GM21390 (cell line): ENCODE results near the gene NSD2.

ENCODE experiments used
- ATAC-seq: cut with Tn5 transposase; IDR thresholded peaks from one replicate; pipeline ENCODE4 v1.9.1; 2021; ENCODE audit not compliant: unreplicated experiment

The NSD2 gene

DNA sequence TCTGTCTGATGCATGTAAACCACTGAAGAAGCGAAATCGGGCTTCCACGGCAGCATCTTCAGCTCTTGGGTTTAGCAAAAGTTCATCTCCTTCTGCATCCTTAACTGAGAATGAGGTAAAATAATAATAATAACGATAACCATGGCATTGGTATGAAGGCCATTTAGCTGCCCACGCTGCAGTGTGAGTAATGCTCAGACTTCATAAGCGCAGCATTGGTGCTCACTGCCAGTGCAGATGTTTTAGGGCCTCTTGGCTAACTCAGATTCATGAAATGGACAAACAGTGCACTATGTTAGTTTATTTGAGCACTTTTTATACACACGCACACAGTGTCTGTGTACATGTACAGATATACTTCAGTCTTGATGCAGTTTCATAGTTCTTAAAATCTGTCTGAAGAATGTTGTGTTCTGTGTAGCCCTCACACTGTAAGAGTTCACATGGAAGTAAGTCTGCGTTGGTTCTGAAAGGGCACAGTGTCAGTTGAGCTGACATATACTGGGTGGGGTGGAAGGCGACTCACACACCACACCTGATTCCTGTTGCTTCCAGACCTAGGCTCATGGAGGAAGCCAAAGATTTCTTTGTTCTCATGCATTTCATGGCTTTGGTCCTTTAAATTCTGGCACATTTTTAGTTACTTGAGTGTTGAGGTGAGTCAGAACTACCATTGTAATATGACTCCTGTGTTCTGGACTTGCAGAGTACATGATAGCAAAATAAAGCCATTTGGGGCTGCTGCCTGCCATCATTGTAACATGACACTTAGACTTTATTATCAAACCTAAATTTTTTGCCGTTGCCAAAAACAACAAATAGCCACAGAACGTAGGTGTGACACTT lies 68.7 kb downstream of the NSD2 start:
- no peak for ATAC-seq

DNA sequence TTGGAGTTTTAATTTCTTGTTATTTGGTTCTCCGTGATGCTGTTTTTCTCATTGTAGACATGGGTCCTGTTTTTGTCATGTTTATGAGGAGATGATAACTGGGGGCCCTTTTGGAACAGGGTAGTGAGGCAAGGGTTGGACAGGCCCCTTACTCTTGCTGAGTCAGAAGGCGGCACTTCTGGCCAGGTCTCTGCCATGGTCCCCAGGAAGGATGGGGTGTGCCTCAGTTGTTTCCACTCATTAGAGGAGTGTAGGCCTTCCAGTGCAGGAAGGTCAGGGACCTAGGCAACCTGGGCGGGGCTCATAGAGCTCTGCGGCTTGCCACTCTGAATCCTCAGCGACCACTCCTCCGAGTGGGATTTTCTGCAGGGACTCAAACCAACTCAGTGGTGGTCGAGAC lies 69.4 kb downstream of the NSD2 start:
- no peak for ATAC-seq

DNA sequence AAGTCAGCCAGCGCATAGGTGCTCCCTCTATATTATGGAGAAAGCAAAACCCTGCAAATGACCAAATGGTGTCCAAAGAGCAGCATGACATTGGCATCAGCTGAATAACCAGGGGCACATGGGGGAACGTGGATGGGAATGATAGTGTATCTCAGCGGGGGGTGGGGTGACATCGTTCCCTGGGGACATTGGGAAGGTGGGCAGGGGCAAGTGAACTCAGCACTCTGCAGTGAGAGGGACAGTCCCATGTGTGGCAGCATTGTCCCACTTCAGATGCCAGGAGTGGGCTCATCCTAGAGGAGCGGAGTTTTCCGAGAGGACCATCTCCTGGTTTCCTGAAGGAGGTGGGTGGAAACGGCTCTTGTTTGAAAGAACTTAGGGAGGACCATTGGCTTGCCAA lies 72.7 kb downstream of the NSD2 start:
- ATAC-seq, result no peak

DNA sequence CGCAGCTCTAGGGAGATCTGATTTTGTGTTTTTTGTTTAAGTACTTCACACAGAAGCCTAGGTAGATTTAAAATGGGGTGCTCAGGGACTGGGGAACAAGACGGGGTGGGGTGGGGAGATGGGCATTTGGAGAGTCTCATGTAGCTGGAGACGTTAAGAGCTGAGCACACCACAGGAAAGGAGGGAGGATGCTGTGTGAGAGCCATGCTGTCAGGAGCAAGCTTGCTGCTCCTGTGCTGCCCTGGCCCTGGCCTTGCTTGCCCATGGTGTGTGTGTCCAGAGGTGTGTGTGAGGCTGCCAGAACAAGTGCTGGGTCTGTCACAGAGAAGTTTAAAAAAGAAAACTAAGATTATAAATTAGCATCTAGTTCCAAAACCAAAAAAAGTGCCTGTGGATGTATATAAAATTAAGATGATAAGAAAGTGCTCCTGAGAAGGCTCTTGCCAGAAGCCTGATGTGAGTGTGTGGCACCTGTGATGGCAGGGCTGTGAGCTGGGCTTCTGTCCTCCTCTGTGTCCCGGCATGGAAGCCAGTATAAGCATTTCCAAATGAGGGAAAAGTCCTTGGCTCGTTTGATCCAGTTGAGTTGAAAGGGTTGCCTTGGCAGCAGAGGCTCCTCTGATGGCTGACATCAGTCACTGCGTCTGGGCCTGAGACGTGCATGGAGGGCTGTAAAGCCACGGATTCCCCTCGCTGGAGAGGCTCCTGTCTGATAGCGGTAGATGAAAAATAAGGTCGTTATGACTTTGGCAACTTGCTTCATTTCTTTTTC lies 74.1 kb downstream of the NSD2 start:
- ATAC-seq, result no peak

DNA sequence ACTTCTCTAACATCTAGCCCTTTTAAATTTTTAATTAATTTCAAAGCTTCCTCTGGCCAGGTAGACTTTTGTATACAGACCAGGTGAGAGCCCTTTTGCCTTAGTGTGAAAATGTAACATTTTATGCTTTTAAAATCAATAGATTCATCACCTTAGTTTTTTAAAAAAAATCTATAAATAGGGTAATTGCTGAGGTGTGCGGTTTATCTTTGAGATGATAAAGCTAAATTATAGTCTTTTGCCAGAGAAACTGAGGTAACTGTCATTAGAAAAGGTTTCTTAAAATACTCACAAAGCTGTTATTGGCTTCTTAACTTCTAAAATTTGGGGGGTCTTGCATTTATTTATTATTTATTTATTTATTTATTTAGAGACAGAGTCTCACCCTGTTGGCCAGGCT lies 74.7 kb downstream of the NSD2 start:
- ATAC-seq, result no peak

DNA sequence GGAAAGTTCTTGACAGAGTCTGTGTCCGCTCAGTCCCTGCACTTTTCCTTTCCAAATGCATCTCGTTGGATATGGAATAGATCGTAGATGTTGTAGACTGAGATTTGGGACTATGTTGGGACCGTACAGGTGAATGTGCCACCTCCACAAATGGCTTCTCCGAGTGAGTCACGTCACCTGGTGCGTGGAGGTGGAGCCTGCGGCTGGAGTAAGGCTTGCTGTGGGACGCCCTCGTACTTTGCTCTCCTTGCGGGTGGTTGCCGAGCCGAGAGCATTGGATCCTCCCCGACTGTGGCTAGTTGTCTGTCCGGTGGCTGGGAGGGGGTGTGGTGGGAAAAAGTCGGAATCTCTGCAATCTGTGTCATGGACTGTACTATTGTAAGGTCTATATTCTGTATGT lies 77.0 kb downstream of the NSD2 start:
- ATAC-seq, result no peak

DNA sequence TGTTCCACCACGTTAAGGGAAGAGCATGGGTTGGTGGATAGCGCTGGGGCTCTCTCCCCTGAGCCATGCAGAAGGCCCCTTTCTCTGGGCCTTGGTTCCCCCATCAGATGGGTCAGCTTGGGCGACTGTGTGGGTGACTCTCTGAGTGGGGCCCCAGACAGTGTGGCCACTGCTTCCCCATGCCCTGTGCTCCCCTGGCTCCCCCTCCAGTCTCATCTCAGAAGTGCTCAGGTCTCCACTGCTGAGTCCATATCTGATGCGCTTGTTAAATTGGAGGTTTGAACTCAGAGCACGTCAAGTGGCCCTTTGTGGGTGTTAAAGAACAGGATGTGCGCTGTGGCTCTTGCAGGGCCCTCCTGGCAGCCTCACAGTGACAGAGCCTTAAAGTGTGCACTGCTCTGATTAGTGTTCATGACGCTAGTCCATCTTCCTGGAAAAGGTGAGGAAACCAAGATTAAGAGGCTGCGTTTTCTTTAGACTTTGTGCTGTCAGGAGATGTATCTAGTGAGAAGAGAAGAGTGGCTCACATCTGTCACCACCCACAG lies 77.8 kb downstream of the NSD2 start:
- no peak for ATAC-seq

DNA sequence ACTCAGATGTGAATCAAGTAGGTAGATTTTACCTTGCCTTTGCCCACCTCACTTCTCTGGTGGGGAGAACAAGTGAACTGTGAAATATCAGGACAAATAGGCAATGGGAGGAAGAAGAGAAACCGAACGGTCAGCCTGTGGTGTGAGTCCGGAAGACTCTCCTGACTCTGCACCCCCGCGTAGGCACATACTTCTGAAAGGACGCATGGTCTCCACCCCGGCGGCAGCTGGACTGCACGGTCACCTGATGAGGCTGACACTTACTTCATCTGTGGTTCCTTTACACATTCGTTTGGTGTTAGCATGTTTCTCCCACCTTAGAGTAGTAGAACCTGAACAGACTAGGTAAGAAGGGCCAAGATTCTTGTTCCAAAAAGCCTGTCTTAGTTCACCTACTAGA lies 79.2 kb downstream of the NSD2 start:
- ATAC-seq, result no peak

DNA sequence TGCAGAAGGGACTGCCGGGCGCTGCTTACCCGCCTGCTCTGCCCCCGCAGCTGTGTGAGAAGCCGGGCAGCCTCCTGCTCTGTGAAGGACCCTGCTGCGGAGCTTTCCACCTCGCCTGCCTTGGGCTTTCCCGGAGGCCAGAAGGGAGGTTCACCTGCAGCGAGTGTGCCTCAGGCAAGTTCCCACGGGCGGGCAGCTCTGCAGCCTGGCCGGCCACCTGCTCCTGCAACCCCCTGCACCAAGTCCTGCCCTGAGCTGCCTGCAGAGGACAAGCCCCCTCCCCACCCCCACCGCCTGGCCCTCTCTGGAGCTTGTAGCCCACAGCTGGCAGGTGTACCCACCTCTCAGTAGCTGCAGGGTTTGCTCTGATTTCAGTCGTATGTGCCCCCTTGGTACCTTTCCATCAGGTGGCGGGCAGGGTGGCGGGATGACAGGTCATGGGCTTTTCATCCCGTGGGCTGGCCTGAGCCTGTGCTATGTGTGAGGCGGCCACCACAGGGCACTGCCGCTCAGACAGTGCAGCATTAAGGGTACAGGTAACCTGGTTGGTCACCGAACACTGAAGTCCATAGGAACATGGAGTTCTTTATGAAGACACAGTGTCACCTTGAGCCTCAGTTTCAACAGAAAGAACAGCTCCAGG lies 81.0 kb downstream of the NSD2 start:
- ATAC-seq, result no peak

DNA sequence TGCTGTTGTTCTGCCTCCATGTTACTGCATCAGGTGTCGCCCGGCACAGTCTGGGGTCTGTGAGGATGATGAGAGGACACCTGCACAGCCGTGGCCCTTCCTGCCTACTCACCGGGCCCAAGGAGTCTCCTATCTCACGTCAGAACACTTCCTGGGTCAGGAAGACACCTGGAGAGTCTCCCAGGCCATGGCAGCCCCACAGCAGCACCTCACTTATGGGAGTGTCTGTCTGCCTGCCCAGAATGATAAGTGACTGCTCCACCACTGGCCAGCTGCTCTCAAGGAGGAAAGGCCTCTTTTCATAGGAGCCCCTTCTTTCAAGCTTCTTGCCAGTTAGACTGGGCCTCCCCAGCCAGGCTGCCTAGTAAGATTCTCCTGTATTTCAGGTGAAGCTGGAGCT lies 81.5 kb downstream of the NSD2 start:
- ATAC-seq, result no peak

DNA sequence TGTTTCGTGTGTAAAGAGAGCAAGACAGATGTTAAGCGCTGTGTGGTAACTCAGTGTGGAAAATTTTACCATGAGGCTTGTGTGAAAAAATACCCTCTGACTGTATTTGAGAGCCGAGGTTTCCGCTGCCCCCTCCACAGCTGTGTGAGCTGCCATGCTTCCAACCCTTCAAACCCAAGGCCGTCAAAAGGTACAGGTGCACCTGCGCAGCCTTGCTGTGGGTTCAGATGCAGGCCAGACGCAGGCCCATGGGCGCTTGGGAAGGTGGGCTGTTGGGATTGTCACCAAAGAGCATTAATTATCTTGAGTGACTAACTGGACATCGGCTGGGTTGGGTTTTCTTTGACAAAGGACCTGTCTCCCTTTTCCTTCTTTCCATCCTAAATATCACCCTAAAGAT lies 82.1 kb downstream of the NSD2 start:
- no peak for ATAC-seq

DNA sequence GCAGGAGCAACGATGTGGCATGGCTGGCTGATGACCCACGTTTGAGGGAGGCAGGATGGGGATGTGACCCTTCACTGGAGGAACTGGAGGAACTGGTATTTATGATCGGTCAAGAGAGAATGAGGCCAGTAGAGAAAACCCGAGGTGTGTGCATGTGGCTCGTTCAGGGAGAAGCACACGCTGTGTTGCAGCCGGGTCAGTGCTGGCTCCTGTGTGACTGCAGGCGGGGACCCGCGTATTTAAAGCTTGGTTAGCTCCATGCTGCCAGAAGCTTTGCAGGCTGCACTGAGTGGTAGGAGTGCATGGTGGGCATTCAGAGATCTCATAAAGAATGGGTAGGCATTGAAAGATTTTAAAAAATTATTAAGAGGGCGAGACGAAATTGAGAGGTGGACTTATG lies 85.4 kb downstream of the NSD2 start:
- no peak for ATAC-seq

DNA sequence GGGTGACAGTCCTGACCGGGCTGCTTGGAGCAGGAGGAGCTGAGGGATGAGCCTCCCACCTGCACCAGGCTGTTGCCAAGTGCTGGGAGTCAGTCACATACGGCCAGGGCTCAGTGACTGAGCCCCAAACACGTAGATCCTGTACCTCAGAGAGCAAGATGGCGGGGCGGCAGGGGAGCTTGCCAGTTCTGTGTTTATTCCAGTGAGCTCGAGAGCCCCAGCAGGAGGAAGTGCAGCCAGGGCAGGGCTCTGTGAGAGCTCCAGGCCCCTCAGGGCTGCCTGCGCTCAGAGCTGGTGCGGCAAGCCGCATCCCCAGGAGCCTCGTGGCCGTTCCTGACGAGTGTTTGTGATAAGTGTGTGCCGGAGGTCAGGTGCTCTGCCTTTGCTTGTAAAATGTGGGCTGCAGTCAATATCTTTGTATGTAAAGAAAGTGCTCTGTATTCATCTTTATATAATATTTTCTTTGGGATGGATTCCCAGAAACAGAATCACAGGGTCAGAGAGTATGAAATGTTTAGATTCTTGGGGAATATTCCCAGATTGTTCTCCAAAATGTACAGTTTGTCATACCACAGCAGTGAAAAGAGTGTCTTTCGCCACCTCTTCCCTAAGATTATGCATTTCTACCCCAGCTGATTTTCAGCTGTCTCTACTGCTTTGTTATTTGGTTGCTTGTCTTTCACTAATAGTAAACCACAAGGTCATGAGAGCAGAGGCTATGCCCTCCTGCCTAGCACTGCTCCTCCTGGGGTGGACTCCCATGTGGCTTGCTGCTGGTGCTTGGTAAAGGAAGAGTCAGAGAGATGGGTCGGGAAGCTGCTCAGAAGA lies 87.3 kb downstream of the NSD2 start:
- ATAC-seq, result no peak

DNA sequence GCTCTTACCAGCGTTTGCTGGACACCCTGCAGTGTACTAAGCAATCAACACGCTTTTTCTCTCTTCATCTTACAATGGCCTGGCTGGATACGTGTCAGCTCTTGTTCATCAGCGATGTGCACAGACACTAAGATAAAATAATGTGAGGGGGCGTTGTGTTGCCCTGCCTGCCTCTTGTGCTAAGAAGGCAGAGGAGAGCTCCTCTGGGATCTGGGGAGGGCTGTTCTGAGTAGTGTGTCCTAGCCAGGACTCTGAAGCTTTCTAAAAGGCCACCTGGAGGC lies 87.9 kb downstream of the NSD2 start:
- no peak for ATAC-seq

DNA sequence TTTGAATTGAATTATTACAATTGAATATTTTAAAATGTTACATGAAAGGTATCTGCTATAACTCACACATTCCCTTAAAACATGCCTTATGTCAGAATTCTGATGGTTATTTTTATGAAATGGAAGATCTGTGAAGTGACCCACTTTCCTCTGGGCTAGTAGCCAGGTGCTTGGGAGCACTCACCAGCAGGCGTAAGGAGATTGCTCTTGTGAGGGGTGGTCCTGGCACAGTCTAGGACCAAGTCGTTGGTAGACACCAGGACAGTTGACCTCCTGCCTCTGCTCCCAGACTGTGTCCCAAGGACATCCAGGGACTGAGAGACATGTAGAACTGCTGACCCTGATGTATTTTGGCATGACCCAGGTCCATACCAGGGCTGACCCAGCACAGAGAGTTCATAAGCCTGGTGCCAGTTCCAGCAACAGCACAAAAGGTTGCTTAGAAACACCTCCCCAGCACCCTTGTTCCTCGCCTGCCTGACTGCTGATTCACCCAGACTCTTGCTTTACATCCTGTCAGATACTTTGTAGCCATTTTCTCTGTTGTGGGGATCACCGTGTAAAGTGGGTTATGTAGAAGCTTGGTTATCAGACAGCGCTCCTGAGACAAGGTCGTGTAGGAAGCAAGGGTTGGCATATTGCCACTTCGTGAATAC lies 89.1 kb downstream of the NSD2 start:
- ATAC-seq, result no peak

DNA sequence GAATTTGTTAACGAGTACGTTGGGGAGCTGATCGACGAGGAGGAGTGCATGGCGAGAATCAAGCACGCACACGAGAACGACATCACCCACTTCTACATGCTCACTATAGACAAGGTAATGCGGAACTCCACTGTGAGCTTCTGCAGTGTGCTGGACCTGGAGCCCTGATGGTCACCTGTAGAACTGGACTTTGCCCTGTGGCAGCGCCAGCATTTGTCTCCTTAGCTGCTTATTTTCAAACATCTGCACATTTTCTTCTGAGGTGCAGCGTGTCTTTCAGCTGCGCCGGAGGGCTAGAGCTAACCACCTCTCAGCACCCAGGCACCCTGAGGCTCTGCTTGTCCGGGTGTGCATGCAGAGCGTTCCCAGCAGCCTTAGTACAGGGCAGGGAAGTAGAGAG lies 89.8 kb downstream of the NSD2 start:
- ATAC-seq, result no peak

DNA sequence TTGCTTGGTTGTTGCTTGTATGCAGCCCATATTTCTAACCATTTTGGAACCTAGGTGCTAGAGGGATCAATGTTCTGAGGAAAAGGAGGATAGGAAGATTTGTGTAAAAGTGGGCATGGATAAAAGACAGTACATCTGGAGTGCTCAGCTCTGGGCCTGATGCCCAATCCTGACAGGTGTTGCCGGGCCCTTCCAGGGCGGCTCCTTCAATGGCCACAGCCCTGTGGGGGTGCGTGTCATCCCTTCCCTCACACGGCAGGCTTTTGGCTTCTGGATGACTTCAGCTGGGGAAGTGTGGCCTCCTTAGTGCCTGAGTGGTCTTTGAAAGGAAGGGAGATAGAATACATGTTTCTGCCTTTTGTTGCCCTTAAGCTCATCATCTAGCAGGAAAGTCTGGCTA lies 90.4 kb downstream of the NSD2 start:
- ATAC-seq, result no peak

DNA sequence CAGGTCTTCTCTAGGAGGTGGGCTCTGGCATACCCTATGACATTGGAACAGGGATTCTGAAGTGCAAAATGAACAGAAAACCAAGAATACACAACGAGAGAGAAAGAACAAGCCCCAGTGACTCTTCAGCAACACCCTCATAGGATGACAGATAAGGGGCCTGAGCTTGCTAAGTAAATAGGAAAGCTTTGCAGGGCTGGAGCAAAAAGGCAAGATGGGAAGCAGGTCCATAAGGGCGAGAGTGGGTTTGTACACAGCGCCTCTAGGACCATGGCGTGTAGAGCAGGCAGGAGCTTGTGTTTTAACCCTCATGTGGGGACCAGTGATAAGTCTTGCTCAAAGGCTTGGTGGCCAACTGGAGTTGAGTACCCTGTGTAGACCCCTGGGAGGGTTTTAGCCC lies 91.8 kb downstream of the NSD2 start:
- ATAC-seq, result no peak

DNA sequence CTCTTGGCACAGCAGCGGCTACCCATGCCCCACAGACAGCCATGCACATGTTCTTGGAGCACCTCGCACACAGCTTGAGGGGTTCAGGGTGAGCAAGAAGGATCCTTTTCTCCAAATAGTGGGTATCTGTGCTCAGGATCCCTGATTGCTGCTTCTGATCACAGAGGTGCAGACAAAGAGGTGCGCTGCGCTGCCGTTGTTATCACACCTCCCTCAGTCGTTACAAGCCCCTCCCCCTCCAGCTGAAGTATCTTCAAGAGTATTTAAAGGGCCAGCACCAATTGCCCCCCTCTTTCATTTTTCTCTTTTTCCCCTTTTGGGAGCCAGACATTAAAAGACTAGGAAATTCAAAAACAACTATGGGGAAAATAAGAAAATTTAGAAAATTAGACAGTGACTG lies 93.2 kb downstream of the NSD2 start:
- no peak for ATAC-seq

DNA sequence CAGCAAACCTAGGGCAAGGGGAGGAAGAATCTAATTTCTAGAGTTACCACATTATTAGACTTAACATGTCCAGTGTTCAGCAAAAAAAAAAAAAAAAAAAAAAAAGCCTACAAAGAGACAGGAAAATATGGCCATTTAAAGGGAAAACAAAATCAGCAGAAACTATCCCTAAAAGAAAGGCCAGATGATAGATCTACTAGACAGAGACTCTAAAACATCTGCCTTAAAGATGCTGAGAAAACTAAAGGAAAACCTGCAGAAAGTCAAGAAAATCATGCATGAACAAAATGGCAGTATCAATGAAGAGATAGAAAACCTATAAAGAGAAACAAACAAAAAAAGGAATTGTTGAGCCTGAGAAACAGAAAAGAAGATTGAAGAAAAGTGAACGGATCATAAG lies 93.8 kb downstream of the NSD2 start:
- no peak for ATAC-seq
